ENCODE data around the gene IFITM2.

The IFITM2 gene

DNA sequence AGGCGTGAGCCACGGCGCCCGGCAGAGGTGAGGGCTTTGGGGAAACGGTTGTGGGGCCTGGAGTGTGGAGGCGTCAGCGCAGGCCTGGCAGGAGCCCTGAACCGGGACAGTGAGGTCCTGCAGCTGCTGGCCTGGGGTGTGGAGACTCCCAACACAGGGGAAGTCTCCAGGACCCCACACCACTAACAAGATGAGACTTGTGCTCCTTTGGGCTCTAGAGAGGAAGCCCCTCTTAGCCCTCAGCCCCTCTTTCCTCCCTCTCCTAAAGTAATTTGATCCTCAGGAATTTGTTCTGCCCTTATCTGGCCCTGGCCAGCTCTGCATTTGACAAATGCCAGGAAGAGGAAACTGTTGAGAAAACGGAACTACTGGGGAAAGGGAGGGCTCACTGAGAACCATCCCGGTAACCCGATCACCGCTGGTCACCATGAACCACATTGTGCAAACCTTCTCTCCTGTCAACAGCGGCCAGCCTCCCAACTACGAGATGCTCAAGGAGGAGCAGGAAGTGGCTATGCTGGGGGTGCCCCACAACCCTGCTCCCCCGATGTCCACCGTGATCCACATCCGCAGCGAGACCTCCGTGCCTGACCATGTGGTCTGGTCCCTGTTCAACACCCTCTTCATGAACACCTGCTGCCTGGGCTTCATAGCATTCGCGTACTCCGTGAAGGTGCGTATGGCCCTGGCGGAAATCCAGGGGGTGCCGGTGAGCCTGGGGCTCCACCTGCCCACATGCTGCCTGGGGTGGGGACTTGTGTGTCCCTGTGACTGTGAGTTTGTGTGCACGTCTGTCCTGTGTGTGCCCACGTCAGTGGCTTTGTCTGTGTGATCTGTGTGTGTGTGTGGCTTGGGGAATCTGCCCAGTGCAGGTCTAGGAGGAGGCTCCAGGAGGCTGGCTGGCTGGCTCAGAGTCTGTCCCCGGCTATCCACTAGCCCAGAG, at the start of gene IFITM2:
IFITM2 (plus strand) TSS at position 51 of the 943 bp plus-strand sequence; CDS start at position 428, 377 bp downstream.
- TF ChIP-seq TEAD4 (IDR thresholded peaks at IDR 0.05) (peak; percentile 53), CEBPB (IDR thresholded peaks at IDR 0.05) (0 out of 2 replicates have a peak, but pooled peaks have one; percentile 22)

DNA sequence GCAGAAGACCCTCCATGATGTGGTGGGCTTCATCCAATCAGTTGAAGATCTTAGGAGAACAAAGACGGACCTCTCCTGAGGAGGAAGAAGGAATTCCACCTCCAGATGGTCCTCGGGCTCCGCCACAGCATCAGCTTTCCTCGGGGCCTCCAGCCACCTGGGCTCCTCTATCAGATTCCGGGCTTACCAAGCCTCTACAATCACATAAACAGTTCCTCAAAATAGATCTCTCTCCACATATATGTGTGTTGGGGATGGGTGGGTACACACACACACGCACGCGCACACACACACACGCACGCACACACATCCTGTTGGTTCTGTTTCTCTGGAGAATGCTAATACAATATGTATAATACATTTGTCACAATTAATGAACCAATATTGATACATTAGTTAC, 48.2 kb upstream of the IFITM2 start:
- no peak for TF ChIP-seq TAF1 (IDR thresholded peaks at IDR 0.05; ENCODE audit: low read depth)
- TF ChIP-seq CEBPB (IDR thresholded peaks at IDR 0.05), result no peak
- TF ChIP-seq, protein P1, sequence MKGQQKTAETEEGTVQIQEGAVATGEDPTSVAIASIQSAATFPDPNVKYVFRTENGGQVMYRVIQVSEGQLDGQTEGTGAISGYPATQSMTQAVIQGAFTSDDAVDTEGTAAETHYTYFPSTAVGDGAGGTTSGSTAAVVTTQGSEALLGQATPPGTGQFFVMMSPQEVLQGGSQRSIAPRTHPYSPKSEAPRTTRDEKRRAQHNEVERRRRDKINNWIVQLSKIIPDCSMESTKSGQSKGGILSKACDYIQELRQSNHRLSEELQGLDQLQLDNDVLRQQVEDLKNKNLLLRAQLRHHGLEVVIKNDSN (IDR thresholded peaks at IDR 0.05), result no peak
- no peak for TF ChIP-seq EGR1 (IDR thresholded peaks at IDR 0.05)
- no peak for TF ChIP-seq TEAD4 (IDR thresholded peaks at IDR 0.05)
- TF ChIP-seq CREB1 (IDR thresholded peaks at IDR 0.05; ENCODE audit: low read depth), result no peak
- TF ChIP-seq EP300 (IDR thresholded peaks at IDR 0.05; ENCODE audit: borderline replicate concordance), result no peak
- TF ChIP-seq FOXM1 (IDR thresholded peaks at IDR 0.05; ENCODE audit: borderline replicate concordance, low read depth), result no peak
- no peak for TF ChIP-seq RAD21 (IDR thresholded peaks at IDR 0.05; ENCODE audit: low read depth)
- TF ChIP-seq, protein P2, sequence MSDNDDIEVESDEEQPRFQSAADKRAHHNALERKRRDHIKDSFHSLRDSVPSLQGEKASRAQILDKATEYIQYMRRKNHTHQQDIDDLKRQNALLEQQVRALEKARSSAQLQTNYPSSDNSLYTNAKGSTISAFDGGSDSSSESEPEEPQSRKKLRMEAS (IDR thresholded peaks at IDR 0.05), result no peak
- no peak for TF ChIP-seq NFIC (IDR thresholded peaks at IDR 0.05)
- TF ChIP-seq YY1 (IDR thresholded peaks at IDR 0.05; ENCODE audit: low read depth), result no peak
- TF ChIP-seq, protein P3, sequence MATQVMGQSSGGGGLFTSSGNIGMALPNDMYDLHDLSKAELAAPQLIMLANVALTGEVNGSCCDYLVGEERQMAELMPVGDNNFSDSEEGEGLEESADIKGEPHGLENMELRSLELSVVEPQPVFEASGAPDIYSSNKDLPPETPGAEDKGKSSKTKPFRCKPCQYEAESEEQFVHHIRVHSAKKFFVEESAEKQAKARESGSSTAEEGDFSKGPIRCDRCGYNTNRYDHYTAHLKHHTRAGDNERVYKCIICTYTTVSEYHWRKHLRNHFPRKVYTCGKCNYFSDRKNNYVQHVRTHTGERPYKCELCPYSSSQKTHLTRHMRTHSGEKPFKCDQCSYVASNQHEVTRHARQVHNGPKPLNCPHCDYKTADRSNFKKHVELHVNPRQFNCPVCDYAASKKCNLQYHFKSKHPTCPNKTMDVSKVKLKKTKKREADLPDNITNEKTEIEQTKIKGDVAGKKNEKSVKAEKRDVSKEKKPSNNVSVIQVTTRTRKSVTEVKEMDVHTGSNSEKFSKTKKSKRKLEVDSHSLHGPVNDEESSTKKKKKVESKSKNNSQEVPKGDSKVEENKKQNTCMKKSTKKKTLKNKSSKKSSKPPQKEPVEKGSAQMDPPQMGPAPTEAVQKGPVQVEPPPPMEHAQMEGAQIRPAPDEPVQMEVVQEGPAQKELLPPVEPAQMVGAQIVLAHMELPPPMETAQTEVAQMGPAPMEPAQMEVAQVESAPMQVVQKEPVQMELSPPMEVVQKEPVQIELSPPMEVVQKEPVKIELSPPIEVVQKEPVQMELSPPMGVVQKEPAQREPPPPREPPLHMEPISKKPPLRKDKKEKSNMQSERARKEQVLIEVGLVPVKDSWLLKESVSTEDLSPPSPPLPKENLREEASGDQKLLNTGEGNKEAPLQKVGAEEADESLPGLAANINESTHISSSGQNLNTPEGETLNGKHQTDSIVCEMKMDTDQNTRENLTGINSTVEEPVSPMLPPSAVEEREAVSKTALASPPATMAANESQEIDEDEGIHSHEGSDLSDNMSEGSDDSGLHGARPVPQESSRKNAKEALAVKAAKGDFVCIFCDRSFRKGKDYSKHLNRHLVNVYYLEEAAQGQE (IDR thresholded peaks at IDR 0.05; ENCODE audit: low read depth), result no peak
- no peak for TF ChIP-seq ZBTB7A (IDR thresholded peaks at IDR 0.05; ENCODE audit: low read depth)
- TF ChIP-seq TCF12 (IDR thresholded peaks at IDR 0.05; ENCODE audit: low read depth), result no peak

DNA sequence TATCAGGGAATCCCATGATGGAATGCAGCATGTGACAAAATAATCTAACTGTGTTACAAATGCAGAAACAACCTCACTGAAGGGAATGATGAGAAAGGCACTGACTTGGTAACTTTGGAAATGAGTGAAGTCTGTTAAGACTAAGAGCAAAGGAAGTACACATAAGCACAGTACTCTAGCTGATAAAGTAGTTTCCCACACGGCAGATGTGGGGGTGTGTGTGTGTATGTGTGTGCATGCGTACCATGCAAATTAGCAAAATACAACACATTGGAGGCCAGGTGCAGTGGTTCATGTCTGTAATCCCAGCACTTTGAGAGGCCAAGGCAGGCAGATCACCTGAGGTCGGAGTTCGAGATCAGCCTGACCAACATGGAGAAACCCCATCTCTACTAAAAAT, 46.0 kb upstream of the IFITM2 start:
- TF ChIP-seq CEBPB (IDR thresholded peaks at IDR 0.05), result no peak
- TF ChIP-seq YY1 (IDR thresholded peaks at IDR 0.05; ENCODE audit: low read depth), result no peak
- no peak for TF ChIP-seq EP300 (IDR thresholded peaks at IDR 0.05; ENCODE audit: borderline replicate concordance)
- no peak for TF ChIP-seq ZBTB7A (IDR thresholded peaks at IDR 0.05; ENCODE audit: low read depth)
- no peak for TF ChIP-seq CREB1 (IDR thresholded peaks at IDR 0.05; ENCODE audit: low read depth)
- TF ChIP-seq EGR1 (IDR thresholded peaks at IDR 0.05), result no peak
- TF ChIP-seq RAD21 (IDR thresholded peaks at IDR 0.05; ENCODE audit: low read depth), result no peak
- TF ChIP-seq, protein P1 (IDR thresholded peaks at IDR 0.05), result no peak
- TF ChIP-seq, protein P3 (IDR thresholded peaks at IDR 0.05; ENCODE audit: low read depth), result no peak
- no peak for TF ChIP-seq FOXM1 (IDR thresholded peaks at IDR 0.05; ENCODE audit: borderline replicate concordance, low read depth)
- TF ChIP-seq, protein P2 (IDR thresholded peaks at IDR 0.05), result no peak
- no peak for TF ChIP-seq TAF1 (IDR thresholded peaks at IDR 0.05; ENCODE audit: low read depth)
- TF ChIP-seq TCF12 (IDR thresholded peaks at IDR 0.05; ENCODE audit: low read depth), result no peak
- TF ChIP-seq TEAD4 (IDR thresholded peaks at IDR 0.05), result no peak
- TF ChIP-seq NFIC (IDR thresholded peaks at IDR 0.05), result no peak

DNA sequence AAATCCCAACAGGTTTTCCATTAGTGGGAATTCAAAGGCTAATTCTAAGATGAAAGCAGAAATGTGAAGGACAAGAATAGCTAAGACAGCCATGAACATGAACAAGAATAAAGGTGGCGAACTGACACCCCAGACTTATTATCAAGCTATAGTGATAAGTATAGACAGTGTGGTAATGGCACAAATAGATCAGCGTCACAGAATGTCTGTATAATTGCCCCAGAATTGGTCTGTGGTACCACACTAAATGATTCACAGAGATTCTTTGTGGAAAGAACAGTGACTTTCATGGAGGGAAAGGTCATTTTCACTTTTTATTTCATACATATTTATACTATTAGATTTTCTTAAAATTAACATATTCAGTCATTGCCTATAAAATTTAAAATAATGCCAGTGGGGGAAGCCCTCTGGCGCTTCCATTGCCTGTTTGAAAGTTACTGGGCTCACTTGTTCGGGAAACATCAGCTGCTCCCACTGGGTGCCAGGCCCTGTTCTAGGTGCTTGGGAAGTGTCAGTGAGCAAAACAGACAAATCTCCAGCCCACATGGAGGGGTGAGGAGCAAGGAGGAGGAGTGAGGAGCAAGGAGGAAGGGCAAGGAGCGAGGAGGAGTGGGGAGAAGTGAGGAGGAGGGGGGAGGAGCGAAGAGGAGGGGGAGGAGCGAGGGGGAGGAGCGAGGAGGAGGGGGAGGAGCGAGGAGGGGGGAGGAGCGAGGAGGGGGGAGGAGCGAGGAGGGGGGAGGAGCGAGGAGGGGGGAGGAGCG, 40.8 kb upstream of the IFITM2 start:
- TF ChIP-seq ZBTB7A (IDR thresholded peaks at IDR 0.05; ENCODE audit: low read depth) (no peak), YY1 (IDR thresholded peaks at IDR 0.05; ENCODE audit: low read depth) (no peak), EGR1 (IDR thresholded peaks at IDR 0.05) (no peak), NFIC (IDR thresholded peaks at IDR 0.05) (no peak), TEAD4 (IDR thresholded peaks at IDR 0.05) (no peak), CREB1 (IDR thresholded peaks at IDR 0.05; ENCODE audit: low read depth) (no peak), TAF1 (IDR thresholded peaks at IDR 0.05; ENCODE audit: low read depth) (no peak), FOXM1 (IDR thresholded peaks at IDR 0.05; ENCODE audit: borderline replicate concordance, low read depth) (no peak), TCF12 (IDR thresholded peaks at IDR 0.05; ENCODE audit: low read depth) (no peak), CEBPB (IDR thresholded peaks at IDR 0.05) (no peak)
- TF ChIP-seq, protein P3 (IDR thresholded peaks at IDR 0.05; ENCODE audit: low read depth), result no peak
- TF ChIP-seq, protein P2 (IDR thresholded peaks at IDR 0.05), result no peak
